Mesenchymal stem cell (in vitro differentiated cells and primary cell): Measurements from ENCODE around the gene TAOK1.
"Not testable (repeated sequence)": the region's sequence is repeated elsewhere in the genome, so short reads cannot be mapped to it uniquely, and the experiment has no call there.

Experiments
- DNase-seq: peaks from one replicate; pipeline ENCODE4 v3.0.0-alpha.2; 2013
- H2AFZ ChIP-seq: one replicate; pipeline ENCODE4 v1.6.1; 2013; ENCODE audit warnings: low read depth, mild to moderate bottlenecking, control low read depth, inconsistent platforms, low read length, moderate library complexity
- H2AK5ac ChIP-seq: 2 replicates; pipeline ENCODE4 v1.6.1; 2013; ENCODE audit warnings: low read length, moderate library complexity, mild to moderate bottlenecking, inconsistent platforms; ENCODE audit not compliant: severe bottlenecking
- H2BK120ac ChIP-seq: one replicate; pipeline ENCODE4 v1.6.1; 2013; ENCODE audit warnings: low read depth, mild to moderate bottlenecking, inconsistent platforms, low read length, moderate library complexity
- H2BK12ac ChIP-seq, 2 experiments: one replicate each; pipeline ENCODE4 v1.6.1; 2013; ENCODE audit warnings: inconsistent platforms in 2 of 2, low read length in 2 of 2, mild to moderate bottlenecking in 2 of 2, moderate library complexity in 2 of 2, control low read depth in 1 of 2
- H2BK15ac ChIP-seq: one replicate; pipeline ENCODE4 v1.6.1; 2013; ENCODE audit warnings: mild to moderate bottlenecking, low read depth, inconsistent platforms; ENCODE audit not compliant: poor library complexity, severe bottlenecking
- H2BK5ac ChIP-seq: 2 replicates; pipeline ENCODE4 v1.6.1; 2013; ENCODE audit warnings: low read depth, mild to moderate bottlenecking, low read length, control low read depth, inconsistent platforms; ENCODE audit not compliant: poor library complexity, severe bottlenecking
- H3K14ac ChIP-seq, 2 experiments: one replicate each; pipeline ENCODE4 v1.6.1; 2013; ENCODE audit warnings: inconsistent platforms in 2 of 2, low read length in 2 of 2, control low read depth in 1 of 2, mild to moderate bottlenecking in 1 of 2, moderate library complexity in 1 of 2
- H3K18ac ChIP-seq, 2 experiments: one replicate each; pipeline ENCODE4 v1.6.1; 2013; ENCODE audit warnings: inconsistent platforms in 2 of 2, low read length in 2 of 2, control low read depth in 1 of 2, low read depth in 1 of 2, mild to moderate bottlenecking in 1 of 2
- H3K23ac ChIP-seq, 2 experiments: one replicate each; pipeline ENCODE4 v1.6.1; 2013; ENCODE audit warnings: inconsistent platforms in 2 of 2, low read length in 2 of 2, mild to moderate bottlenecking in 2 of 2, moderate library complexity in 2 of 2, control low read depth in 1 of 2
- H3K27ac ChIP-seq: 2 replicates; pipeline ENCODE4 v1.5.1; 2013; ENCODE audit warnings: mild to moderate bottlenecking, moderate library complexity, low read length, control low read depth, inconsistent platforms; ENCODE audit not compliant: poor library complexity, severe bottlenecking
- H3K27me3 ChIP-seq, 2 experiments: 2 replicates each; pipeline versions ENCODE4 v1.6.1 to v1.7.0; 2013; ENCODE audit warnings: low read length in 2 of 2, mild to moderate bottlenecking in 2 of 2, moderate library complexity in 2 of 2, control low read depth in 1 of 2, inconsistent platforms in 1 of 2; ENCODE audit not compliant: control insufficient read depth in 1 of 2, insufficient read depth in 1 of 2
- H3K36me3 ChIP-seq, 2 experiments: 2 replicates each; pipeline versions ENCODE4 v1.6.1 to v1.7.0; 2013; ENCODE audit warnings: low read length in 2 of 2, control low read depth in 1 of 2, inconsistent platforms in 1 of 2, low read depth in 1 of 2, mild to moderate bottlenecking in 1 of 2; ENCODE audit not compliant: insufficient read depth in 2 of 2, control insufficient read depth in 1 of 2
- H3K4ac ChIP-seq, 2 experiments: one replicate each; pipeline ENCODE4 v1.6.1; 2013; ENCODE audit warnings: inconsistent platforms in 2 of 2, low read length in 2 of 2, mild to moderate bottlenecking in 2 of 2, moderate library complexity in 2 of 2, control low read depth in 1 of 2, low read depth in 1 of 2
- H3K4me1 ChIP-seq: 2 replicates; pipeline ENCODE4 v1.6.1; 2013; ENCODE audit warnings: low read depth, low read length, control low read depth; ENCODE audit not compliant: control insufficient read depth, insufficient read depth
- H3K4me2 ChIP-seq: 2 replicates; pipeline ENCODE4 v1.6.1; 2013; ENCODE audit warnings: low read length, mild to moderate bottlenecking, inconsistent platforms; ENCODE audit not compliant: poor library complexity, severe bottlenecking
- H3K4me3 ChIP-seq, 2 experiments: 2 replicates each; pipeline versions ENCODE4 v1.5.1 to v1.7.0; 2013; ENCODE audit warnings: low read length in 2 of 2, mild to moderate bottlenecking in 2 of 2, control low read depth in 1 of 2, low read depth in 1 of 2; ENCODE audit not compliant: insufficient read depth in 1 of 2
- H3K79me1 ChIP-seq: replicated peaks from 2 replicates; pipeline ENCODE4 v1.6.1; 2013; ENCODE audit warnings: mild to moderate bottlenecking, control low read depth, low read length, inconsistent platforms; ENCODE audit not compliant: poor library complexity, severe bottlenecking
- H3K9ac ChIP-seq: 2 replicates; pipeline ENCODE4 v1.7.0; 2013; ENCODE audit warnings: mild to moderate bottlenecking, low read length, moderate library complexity
- H3K9me3 ChIP-seq: 2 replicates; pipeline ENCODE4 v1.7.0; 2013; ENCODE audit warnings: mild to moderate bottlenecking, low read length; ENCODE audit not compliant: control insufficient read depth
- H4K8ac ChIP-seq: one replicate; pipeline ENCODE4 v1.6.1; 2013; ENCODE audit warnings: inconsistent platforms, mild to moderate bottlenecking, low read length, moderate library complexity
- H4K91ac ChIP-seq: one replicate; pipeline ENCODE4 v1.6.1; 2013; ENCODE audit warnings: mild to moderate bottlenecking, low read length, inconsistent platforms
- WGBS: methylation state at CpG from one replicate; pipeline ENCODE4 v1.1.7; 2013; ENCODE audit warnings: mixed read lengths; 5-methylcytosine and 5-hydroxymethylcytosine counted together

Gene TAOK1

GRCh38 chr17:29475891-29476290 is 85.7 kb downstream of the TAOK1 start:
- H3K9ac ChIP-seq = no peak overlapping the region
- whole genome bisulfite sequencing = 100% methylated on average over 1 of the region's 2 CpGs
- no peak overlapping the region for H3K4me3 ChIP-seq

GRCh38 chr17:29480249-29480928 is 90.2 kb downstream of the TAOK1 start:
- DNase-seq, H3K9me3 ChIP-seq, H2BK15ac ChIP-seq, H3K9ac ChIP-seq, H3K4ac ChIP-seq, H3K23ac ChIP-seq, H2AK5ac ChIP-seq, H2AFZ ChIP-seq, H3K4me2 ChIP-seq, H3K27me3 ChIP-seq, H3K4me3 ChIP-seq, H3K14ac ChIP-seq, H4K8ac ChIP-seq, H3K79me1 ChIP-seq, H3K27ac ChIP-seq, H3K18ac ChIP-seq, H2BK5ac ChIP-seq, H4K91ac ChIP-seq, H2BK12ac ChIP-seq, H2BK120ac ChIP-seq, H3K4me1 ChIP-seq: not testable (repeated sequence)
- peaks cover 17 to 80% of the 10 kb centered on the region in 2 experiments for H3K36me3 ChIP-seq
- 100% methylated on average over 4 of the region's 7 CpGs for WGBS

More at GRCh38 chr17:29475891-29476290, 85.7 kb downstream of the TAOK1 start:
- Histone ChIP-seq H3K4ac (no peak overlapping the region), H3K4me1 (no peaks in the 10 kb centered on the region), H2BK120ac (no peak overlapping the region), H3K14ac (no peak overlapping the region), H4K91ac (no peak overlapping the region), H2AK5ac (no peak overlapping the region), H3K23ac (no peak overlapping the region), H3K27me3 (no peaks in the 10 kb centered on the region), H2BK5ac (no peak overlapping the region), H4K8ac (no peak overlapping the region), H2AFZ (no peak overlapping the region), H3K9me3 (no peaks in the 10 kb centered on the region), H2BK12ac (no peak overlapping the region), H3K79me1 (peaks cover 14% of the 10 kb centered on the region), H2BK15ac (no peak overlapping the region), H3K36me3 (peaks cover 20 to 75% of the 10 kb centered on the region in 2 experiments), H3K4me2 (no peak overlapping the region), H3K27ac (no peak overlapping the region), H3K18ac (no peak overlapping the region)
- no peak for DNase-seq

- Histone ChIP-seq H2BK12ac (no peak overlapping the region), H3K23ac (no peak overlapping the region), H2AFZ (no peak overlapping the region), H3K4ac (no peak overlapping the region), H4K8ac (no peak overlapping the region), H2BK5ac (no peak overlapping the region), H3K4me2 (no peak overlapping the region), H3K4me1 (peaks cover 2% of the 10 kb centered on the region), H2BK15ac (no peak overlapping the region), H3K9ac (no peak overlapping the region), H4K91ac (no peak overlapping the region), H3K79me1 (peaks cover 23% of the 10 kb centered on the region), H3K18ac (no peak overlapping the region), H2BK120ac (no peak overlapping the region), H3K4me3 (no peak overlapping the region), H3K9me3 (no peaks in the 10 kb centered on the region), H3K14ac (no peak overlapping the region), H3K27me3 (no peaks in the 10 kb centered on the region), H2AK5ac (no peak overlapping the region), H3K36me3 (peaks cover 27 to 85% of the 10 kb centered on the region in 2 experiments), H3K27ac (no peak overlapping the region)
- DNase-seq = peak; percentile 45
- no CpG with 5 or more reads among the region's 1 CpG for WGBS
Measured at GRCh38 chr17:29483503-29483902, 93.3 kb downstream of the TAOK1 start.

- H4K8ac ChIP-seq = no peak overlapping the region
- no peak overlapping the region for H3K9ac ChIP-seq
- no peak overlapping the region for H3K4ac ChIP-seq
- peaks cover 37 to 87% of the 10 kb centered on the region in 2 experiments for H3K36me3 ChIP-seq
- H3K23ac ChIP-seq = no peak overlapping the region
- no peak overlapping the region for H4K91ac ChIP-seq
- no peak overlapping the region for H3K18ac ChIP-seq
- H2AK5ac ChIP-seq = no peak overlapping the region
- H3K4me2 ChIP-seq = no peak overlapping the region
- H3K4me1 ChIP-seq = no peaks in the 10 kb centered on the region
- H3K14ac ChIP-seq = no peak overlapping the region
- H2BK12ac ChIP-seq = no peak overlapping the region
- H2BK120ac ChIP-seq = no peak overlapping the region
- no peaks in the 10 kb centered on the region for H3K9me3 ChIP-seq
- H2BK15ac ChIP-seq = no peak overlapping the region
- no CpG with 5 or more reads among the region's 1 CpG for WGBS
- H3K4me3 ChIP-seq = no peak overlapping the region
- H2AFZ ChIP-seq = no peak overlapping the region
- no peak overlapping the region for H3K27ac ChIP-seq
- H2BK5ac ChIP-seq = no peak overlapping the region
- peaks cover 12% of the 10 kb centered on the region for H3K79me1 ChIP-seq
- H3K27me3 ChIP-seq = no peaks in the 10 kb centered on the region
- peak; percentile 13 for DNase-seq
Measured at GRCh38 chr17:29495011-29495410, 104.8 kb downstream of the TAOK1 start.
